Fibroblast of lung (primary cell): Measurements from ENCODE around the gene AARS1. TPM values are rescaled to one million over a fixed set of nuclear protein-coding genes. Genes with fewer than 3 reads are reported as not detected.

Experiments
- DNase-seq, 2 donors: peaks; one replicate each; pipeline versions ENCODE4 v3.0.0 to v3.0.0-alpha.2; 2010; ENCODE audit warnings: low read depth in 2 of 2
- H2AFZ ChIP-seq: 2 replicates; pipeline ENCODE4 v1.5.1; 2012; ENCODE audit warnings: low read length, control low read depth, inconsistent platforms
- H3K27ac ChIP-seq: 2 replicates; pipeline ENCODE4 v1.5.1; 2011; ENCODE audit warnings: low read length, control low read depth; ENCODE audit not compliant: insufficient read depth
- H3K27me3 ChIP-seq: 2 replicates; pipeline ENCODE4 v1.5.1; 2011; ENCODE audit warnings: mild to moderate bottlenecking, low read length; ENCODE audit not compliant: control insufficient read depth, insufficient read depth
- H3K36me3 ChIP-seq: 2 replicates; pipeline ENCODE4 v1.5.1; 2011; ENCODE audit warnings: low read length; ENCODE audit not compliant: control insufficient read depth, insufficient read depth
- H3K4me1 ChIP-seq: 2 replicates; pipeline ENCODE4 v1.5.1; 2011; ENCODE audit warnings: low read length; ENCODE audit not compliant: control insufficient read depth, insufficient read depth; ENCODE audit errors: extremely low read depth
- H3K4me2 ChIP-seq: 2 replicates; pipeline ENCODE4 v1.5.1; 2011; ENCODE audit warnings: low read length, control low read depth; ENCODE audit not compliant: insufficient read depth; ENCODE audit errors: extremely low read depth
- H3K4me3 ChIP-seq, 4 experiments: fragments of 200-600 bp in 1 of 4; sonication (generic) in 1 of 4; replicated peaks in 1 of 4; 2 replicates each; pipeline ENCODE4 v1.5.1; 2011 to 2016; ENCODE audit warnings: low read length in 4 of 4, low read depth in 3 of 4, mild to moderate bottlenecking in 3 of 4, control low read depth in 2 of 4, inconsistent platforms in 1 of 4, mixed read lengths in 1 of 4; ENCODE audit not compliant: insufficient read depth in 1 of 4; ENCODE audit errors: control extremely low read depth in 1 of 4
- H3K79me2 ChIP-seq: 2 replicates; pipeline ENCODE4 v1.5.1; 2012; ENCODE audit warnings: mild to moderate bottlenecking, low read length, inconsistent platforms; ENCODE audit not compliant: control insufficient read depth, insufficient read depth
- H3K9ac ChIP-seq: 2 replicates; pipeline ENCODE4 v1.5.1; 2011; ENCODE audit warnings: mild to moderate bottlenecking, low read length, control low read depth; ENCODE audit not compliant: insufficient read depth
- H3K9me3 ChIP-seq: 2 replicates; pipeline ENCODE4 v1.5.1; 2012; ENCODE audit warnings: low read depth, low read length; ENCODE audit not compliant: control insufficient read depth, insufficient read depth
- H4K20me1 ChIP-seq: 2 replicates; pipeline ENCODE4 v1.5.1; 2011; ENCODE audit warnings: low read length; ENCODE audit not compliant: control insufficient read depth, insufficient read depth; ENCODE audit errors: extremely low read depth
- EZH2 ChIP-seq: IDR thresholded peaks from 2 replicates; pipeline ENCODE4 v1.5.1; 2012; ENCODE audit warnings: low read length, control low read depth, mild to moderate bottlenecking; ENCODE audit errors: missing control alignments
- polyA plus RNA-seq, 2 donors: library from polyadenylated mRNA; depleted of rRNA in 1 of 2; stranded (reverse) in 1 of 2; unstranded in 1 of 2; fragments of >200 nt; gene quantifications; 2 replicates each; pipeline ENCODE4 v1.2.1, GENCODE V29; 2011 to 2012; ENCODE audit warnings: missing spikeins in 1 of 2
- total RNA-seq: library from RNA; depleted of rRNA; stranded (reverse); fragments of >200 nt; gene quantifications from 2 replicates; pipeline ENCODE4 v1.2.1, GENCODE V29; 2014
- TF ChIP-seq, protein P1 (sequence below), 2 donors: IDR thresholded peaks in 1 of 2; conservative IDR thresholded peaks in 1 of 2; 1 replicate in 1 of 2; 2 replicates in 1 of 2; pipeline ENCODE4 v1.5.1; 2011 to 2012; ENCODE audit warnings: low read length in 2 of 2, control low read depth in 1 of 2, inconsistent platforms in 1 of 2, low read depth in 1 of 2, mild to moderate bottlenecking in 1 of 2

The AARS1 gene
- total and polyA plus RNA-seq, 2 donors (not counting 1 experiment from before 2014, with no cell fraction given): 137 to 596 TPM

GRCh38 chr16:70254965-70255286 lies 34.4 kb downstream of the AARS1 start:
- Histone ChIP-seq H3K27ac (no peak overlapping the region), H3K79me2 (peaks cover 10% of the 10 kb centered on the region), H3K27me3 (no peaks in the 10 kb centered on the region), H4K20me1 (no peaks in the 10 kb centered on the region), H3K4me1 (no peaks in the 10 kb centered on the region), H3K9ac (no peak overlapping the region), H3K4me3 (no peak overlapping the region), H3K4me2 (no peak overlapping the region), H2AFZ (no peak overlapping the region), H3K36me3 (peaks cover 36% of the 10 kb centered on the region), H3K9me3 (no peaks in the 10 kb centered on the region)
- TF ChIP-seq, protein P1, sequence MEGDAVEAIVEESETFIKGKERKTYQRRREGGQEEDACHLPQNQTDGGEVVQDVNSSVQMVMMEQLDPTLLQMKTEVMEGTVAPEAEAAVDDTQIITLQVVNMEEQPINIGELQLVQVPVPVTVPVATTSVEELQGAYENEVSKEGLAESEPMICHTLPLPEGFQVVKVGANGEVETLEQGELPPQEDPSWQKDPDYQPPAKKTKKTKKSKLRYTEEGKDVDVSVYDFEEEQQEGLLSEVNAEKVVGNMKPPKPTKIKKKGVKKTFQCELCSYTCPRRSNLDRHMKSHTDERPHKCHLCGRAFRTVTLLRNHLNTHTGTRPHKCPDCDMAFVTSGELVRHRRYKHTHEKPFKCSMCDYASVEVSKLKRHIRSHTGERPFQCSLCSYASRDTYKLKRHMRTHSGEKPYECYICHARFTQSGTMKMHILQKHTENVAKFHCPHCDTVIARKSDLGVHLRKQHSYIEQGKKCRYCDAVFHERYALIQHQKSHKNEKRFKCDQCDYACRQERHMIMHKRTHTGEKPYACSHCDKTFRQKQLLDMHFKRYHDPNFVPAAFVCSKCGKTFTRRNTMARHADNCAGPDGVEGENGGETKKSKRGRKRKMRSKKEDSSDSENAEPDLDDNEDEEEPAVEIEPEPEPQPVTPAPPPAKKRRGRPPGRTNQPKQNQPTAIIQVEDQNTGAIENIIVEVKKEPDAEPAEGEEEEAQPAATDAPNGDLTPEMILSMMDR (conservative IDR thresholded peaks at IDR 0.05 in 1 of 2, IDR thresholded peaks at IDR 0.05 in 1 of 2; ENCODE audit: low read depth in 1 of 2, low read length in 2 of 2): no peak
- no peak for TF ChIP-seq EZH2
- no peak for DNase-seq

GRCh38 chr16:70254180-70254964 lies 34.9 kb downstream of the AARS1 start:
- Histone ChIP-seq H3K4me2 (no peak overlapping the region), H3K4me3 (no peak overlapping the region), H3K27me3 (no peaks in the 10 kb centered on the region), H3K9ac (no peak overlapping the region), H3K9me3 (no peaks in the 10 kb centered on the region), H2AFZ (no peak overlapping the region), H3K27ac (no peak overlapping the region), H4K20me1 (no peaks in the 10 kb centered on the region), H3K79me2 (peaks cover 15% of the 10 kb centered on the region), H3K36me3 (peaks cover 35% of the 10 kb centered on the region), H3K4me1 (no peaks in the 10 kb centered on the region)
- no peak for DNase-seq
- TF ChIP-seq, protein P1 (conservative IDR thresholded peaks at IDR 0.05 in 1 of 2, IDR thresholded peaks at IDR 0.05 in 1 of 2; ENCODE audit: low read depth in 1 of 2, low read length in 2 of 2): no peak
- TF ChIP-seq EZH2: no peak

GRCh38 chr16:70253291-70254106 lies 35.8 kb downstream of the AARS1 start:
- Histone ChIP-seq H3K27ac (no peak overlapping the region), H3K9me3 (no peaks in the 10 kb centered on the region), H3K4me1 (no peaks in the 10 kb centered on the region), H3K4me2 (no peak overlapping the region), H3K9ac (no peak overlapping the region), H2AFZ (no peak overlapping the region), H3K36me3 (peaks cover 31% of the 10 kb centered on the region), H3K79me2 (peaks cover 21% of the 10 kb centered on the region), H3K27me3 (no peaks in the 10 kb centered on the region), H3K4me3 (no peak overlapping the region), H4K20me1 (no peaks in the 10 kb centered on the region)
- TF ChIP-seq, protein P1 (conservative IDR thresholded peaks at IDR 0.05 in 1 of 2, IDR thresholded peaks at IDR 0.05 in 1 of 2; ENCODE audit: low read depth in 1 of 2, low read length in 2 of 2): peak; percentile 49 to 63
- TF ChIP-seq EZH2: no peak
- DNase-seq: peak; percentile 42 to 47
